Muscle layer of colon (tissue), 2 donors: ENCODE measurements around the gene MACROD2.

Experiments
- H3K27ac ChIP-seq: one replicate; pipeline ENCODE4 v1.7.0; 2013; ENCODE audit warnings: low read depth, mild to moderate bottlenecking, low read length, moderate library complexity
- H3K27me3 ChIP-seq, 2 donors: one replicate each; pipeline ENCODE4 v1.7.0; 2013; ENCODE audit warnings: low read length in 2 of 2, mild to moderate bottlenecking in 2 of 2; ENCODE audit not compliant: insufficient read depth in 2 of 2, control insufficient read depth in 1 of 2
- H3K36me3 ChIP-seq: one replicate; pipeline ENCODE4 v1.7.0; 2013; ENCODE audit warnings: mild to moderate bottlenecking, low read length; ENCODE audit not compliant: insufficient read depth
- H3K4me1 ChIP-seq: one replicate; pipeline ENCODE4 v1.7.0; 2013; ENCODE audit warnings: mild to moderate bottlenecking, low read length; ENCODE audit not compliant: insufficient read depth
- H3K4me3 ChIP-seq, 2 donors: one replicate each; pipeline ENCODE4 v1.7.0; 2013; ENCODE audit warnings: low read length in 2 of 2, low read depth in 1 of 2, mild to moderate bottlenecking in 1 of 2, moderate library complexity in 1 of 2
- H3K9ac ChIP-seq: one replicate; pipeline ENCODE4 v1.7.0; 2013; ENCODE audit warnings: low read length
- H3K9me3 ChIP-seq: one replicate; pipeline ENCODE4 v1.7.0; 2013; ENCODE audit warnings: mild to moderate bottlenecking, low read length
- donor health status: abdominal sarcoma.
- donor health status: Adenocarcinoma of cecum.

Gene MACROD2

GRCh38 chr20:14888134-14888533 lies 892.8 kb downstream of the MACROD2 start:
- H3K27ac ChIP-seq, result no peak overlapping the region
- no peaks in the 10 kb centered on the region for H3K4me1 ChIP-seq
- H3K9me3 ChIP-seq, result no peaks in the 10 kb centered on the region
- no peaks in the 10 kb centered on the region for H3K27me3 ChIP-seq
- H3K36me3 ChIP-seq, result no peaks in the 10 kb centered on the region
- H3K9ac ChIP-seq, result no peak overlapping the region
- no peak overlapping the region for H3K4me3 ChIP-seq

- H3K27ac ChIP-seq, result no peak overlapping the region
- H3K4me3 ChIP-seq, result no peak overlapping the region
- H3K9ac ChIP-seq, result no peak overlapping the region
- no peaks in the 10 kb centered on the region for H3K36me3 ChIP-seq
- H3K9me3 ChIP-seq, result no peaks in the 10 kb centered on the region
- no peaks in the 10 kb centered on the region for H3K27me3 ChIP-seq
- no peaks in the 10 kb centered on the region for H3K4me1 ChIP-seq
Observed at GRCh38 chr20:14889496-14890255, 894.4 kb downstream of the MACROD2 start.

- H3K27ac ChIP-seq, result no peak overlapping the region
- H3K9me3 ChIP-seq, result no peaks in the 10 kb centered on the region
- H3K36me3 ChIP-seq, result no peaks in the 10 kb centered on the region
- no peaks in the 10 kb centered on the region for H3K27me3 ChIP-seq
- no peaks in the 10 kb centered on the region for H3K4me1 ChIP-seq
- no peak overlapping the region for H3K4me3 ChIP-seq
- no peak overlapping the region for H3K9ac ChIP-seq
Observed at GRCh38 chr20:14890713-14891112, 895.4 kb downstream of the MACROD2 start.

GRCh38 chr20:14892782-14893181 lies 897.5 kb downstream of the MACROD2 start:
- Histone ChIP-seq H3K27ac (no peak overlapping the region), H3K4me1 (no peaks in the 10 kb centered on the region), H3K4me3 (no peak overlapping the region), H3K36me3 (no peaks in the 10 kb centered on the region), H3K9ac (no peak overlapping the region), H3K27me3 (no peaks in the 10 kb centered on the region), H3K9me3 (no peaks in the 10 kb centered on the region)

GRCh38 chr20:14896569-14896968 lies 901.3 kb downstream of the MACROD2 start:
- H3K27me3 ChIP-seq, result no peaks in the 10 kb centered on the region
- no peak overlapping the region for H3K9ac ChIP-seq
- H3K9me3 ChIP-seq, result no peaks in the 10 kb centered on the region
- no peaks in the 10 kb centered on the region for H3K36me3 ChIP-seq
- H3K27ac ChIP-seq, result no peak overlapping the region
- H3K4me1 ChIP-seq, result no peaks in the 10 kb centered on the region
- no peak overlapping the region for H3K4me3 ChIP-seq

- Histone ChIP-seq H3K4me1 (no peaks in the 10 kb centered on the region), H3K4me3 (no peak overlapping the region), H3K9me3 (no peaks in the 10 kb centered on the region), H3K36me3 (no peaks in the 10 kb centered on the region), H3K27me3 (no peaks in the 10 kb centered on the region), H3K9ac (no peak overlapping the region), H3K27ac (no peak overlapping the region)
Observed at GRCh38 chr20:14897608-14898007, 902.3 kb downstream of the MACROD2 start.

GRCh38 chr20:14902432-14903089 lies 907.2 kb downstream of the MACROD2 start:
- no peak overlapping the region for H3K4me3 ChIP-seq

GRCh38 chr20:14906908-14907434 lies 911.7 kb downstream of the MACROD2 start:
- H3K36me3 ChIP-seq, result no peaks in the 10 kb centered on the region
- no peak overlapping the region for H3K27ac ChIP-seq
- H3K4me1 ChIP-seq, result no peaks in the 10 kb centered on the region
- H3K9ac ChIP-seq, result no peak overlapping the region
- no peaks in the 10 kb centered on the region for H3K27me3 ChIP-seq
- H3K9me3 ChIP-seq, result no peaks in the 10 kb centered on the region
- no peak overlapping the region for H3K4me3 ChIP-seq

More at GRCh38 chr20:14902432-14903089, 907.2 kb downstream of the MACROD2 start:
- Histone ChIP-seq H3K9ac (no peak overlapping the region), H3K36me3 (no peaks in the 10 kb centered on the region), H3K27ac (no peak overlapping the region), H3K9me3 (no peaks in the 10 kb centered on the region), H3K27me3 (no peaks in the 10 kb centered on the region), H3K4me1 (no peaks in the 10 kb centered on the region)

GRCh38 chr20:14910126-14910525 lies 914.8 kb downstream of the MACROD2 start:
- Histone ChIP-seq H3K4me1 (peaks cover 5% of the 10 kb centered on the region), H3K4me3 (no peak overlapping the region), H3K27ac (no peak overlapping the region), H3K9ac (no peak overlapping the region), H3K9me3 (no peaks in the 10 kb centered on the region), H3K27me3 (no peaks in the 10 kb centered on the region), H3K36me3 (no peaks in the 10 kb centered on the region)

GRCh38 chr20:14913896-14914620 lies 918.7 kb downstream of the MACROD2 start:
- Histone ChIP-seq H3K9ac (no peak overlapping the region), H3K27me3 (no peaks in the 10 kb centered on the region), H3K4me3 (no peak overlapping the region), H3K36me3 (no peaks in the 10 kb centered on the region), H3K4me1 (peaks cover 24% of the 10 kb centered on the region), H3K9me3 (no peaks in the 10 kb centered on the region), H3K27ac (no peak overlapping the region)

- Histone ChIP-seq H3K9me3 (no peaks in the 10 kb centered on the region), H3K27ac (no peak overlapping the region), H3K36me3 (no peaks in the 10 kb centered on the region), H3K9ac (no peak overlapping the region), H3K4me3 (no peak overlapping the region), H3K4me1 (peaks cover 30% of the 10 kb centered on the region), H3K27me3 (no peaks in the 10 kb centered on the region)
Observed at GRCh38 chr20:14914633-14915032, 919.3 kb downstream of the MACROD2 start.
